HFFc6 (cell line): ENCODE data around the gene ZNF331. TPM values are rescaled to one million over a fixed set of nuclear protein-coding genes. Genes with fewer than 3 reads are reported as not detected.

ENCODE experiments used
- DNase-seq: peaks from one replicate; pipeline ENCODE4 v3.0.0-alpha.2; 2018
- H3K27ac Mint-ChIP-seq: 2 replicates; pipeline ENCODE4 v1.8.0; 2020; ENCODE audit warnings: mild to moderate bottlenecking, mixed read lengths
- H3K27me3 Mint-ChIP-seq: 2 replicates; pipeline ENCODE4 v1.8.0; 2021; ENCODE audit warnings: mild to moderate bottlenecking, moderate library complexity, mixed read lengths; ENCODE audit not compliant: insufficient read depth
- H3K36me3 Mint-ChIP-seq: 2 replicates; pipeline ENCODE4 v1.8.0; 2021; ENCODE audit warnings: low read depth, mixed read lengths
- H3K4me1 Mint-ChIP-seq: 2 replicates; pipeline ENCODE4 v1.8.0; 2020; ENCODE audit warnings: low read depth, mixed read lengths
- H3K4me3 Mint-ChIP-seq: 2 replicates; pipeline ENCODE4 v1.8.0; 2020; ENCODE audit warnings: mild to moderate bottlenecking, moderate library complexity, mixed read lengths
- H3K9me3 Mint-ChIP-seq: 2 replicates; pipeline ENCODE4 v1.8.0; 2020; ENCODE audit warnings: mild to moderate bottlenecking, mixed read lengths
- CTCF ChIP-seq: fragments of 200-600 bp; sonication (generic); IDR thresholded peaks from 2 replicates; pipeline ENCODE4 v1.5.0; 2021; ENCODE audit warnings: antibody characterized with exemption, mild to moderate bottlenecking
- total RNA-seq, 6 experiments: library from RNA; stranded (reverse); fragmentation: NEBNext Ultra II Directional; extraction: Animal tissue kit (Norgen Biotek cat#: 25700); gene quantifications; 2 replicates in 1 of 6; 3 replicates in 5 of 6; pipeline ENCODE4 v1.2.3, GENCODE V29; 2021

ZNF331 gene
- total RNA-seq, 6 experiments from 2014 or later: 9.8 to 13.0 (median 11.3) TPM

GRCh38 chr19:53626486-53626885 lies 88.5 kb downstream of the ZNF331 start:
- no peak overlapping the region for H3K4me3 Mint-ChIP-seq
- H3K4me1 Mint-ChIP-seq: no peaks in the 10 kb centered on the region
- DNase-seq: no peak
- no peak for TF ChIP-seq CTCF
- H3K9me3 Mint-ChIP-seq: peaks cover 31% of the 10 kb centered on the region
- H3K27me3 Mint-ChIP-seq: peaks cover 1% of the 10 kb centered on the region; the same call in 1 of the 2 replicates
- no peaks in the 10 kb centered on the region; the same call in 1 of the 2 replicates for H3K36me3 Mint-ChIP-seq
- no peak overlapping the region for H3K27ac Mint-ChIP-seq

- TF ChIP-seq CTCF: no peak
- Mint-ChIP-seq H3K4me3 (no peak overlapping the region), H3K36me3 (peaks cover 5% of the 10 kb centered on the region; the same call in 1 of the 2 replicates), H3K27ac (no peak overlapping the region), H3K4me1 (no peaks in the 10 kb centered on the region), H3K27me3 (peaks cover 1% of the 10 kb centered on the region; the same call in 1 of the 2 replicates), H3K9me3 (peaks cover 34% of the 10 kb centered on the region)
- DNase-seq: no peak
These were observed 89.0 kb downstream of the ZNF331 start for GRCh38 chr19:53626976-53627375.

Other genes starting within 250 kb of the ZNF331 start
- 1 to 10 TPM; 4.0 to 4.5 (median 4.2) TPM for gene ZNF845, start 204.4 kb upstream of the ZNF331 start, total RNA-seq
- gene ZNF525, start 172.4 kb upstream of the ZNF331 start, total RNA-seq: 1 to 10 TPM; 2.5 to 5.3 (median 3.9) TPM
- gene ZNF765, start 143.0 kb upstream of the ZNF331 start, total RNA-seq: 1 to 10 TPM; 4.3 to 5.4 (median 5.1) TPM
- 10 to 100 TPM in 3 of 6 experiments, 1 to 10 TPM in 3; 9.5 to 11.1 (median 10.0) TPM for gene ZNF761, start 106.2 kb upstream of the ZNF331 start, total RNA-seq
- gene ZNF813, start 70.4 kb upstream of the ZNF331 start, total RNA-seq: 1 to 10 TPM; 2.0 to 6.4 (median 3.4) TPM
- not detected for gene DPRX, start 93.9 kb downstream of the ZNF331 start, total RNA-seq